Body of pancreas (tissue), 4 donors: Measurements from ENCODE around the gene ARHGAP27. TPM values are rescaled to one million over a fixed set of nuclear protein-coding genes. Genes with fewer than 3 reads are reported as not detected.

Experiments used
- ATAC-seq: fragments of 150-250 bp; one replicate; pipeline ENCODE4 v1.9.1; 2016
- DNase-seq, 4 donors: peaks; one replicate each; pipeline ENCODE4 v3.0.0-alpha.2; 2019
- H3K27ac ChIP-seq, 4 donors: fragments of 200-600 bp; sonication (generic); 1 replicate in 3 of 4; 2 replicates in 1 of 4; pipeline versions ENCODE4 v1.5.1 to v1.6.1; 2016 to 2019; ENCODE audit warnings: mild to moderate bottlenecking in 1 of 4, mixed read lengths in 1 of 4, moderate library complexity in 1 of 4
- H3K27me3 ChIP-seq, 2 donors: fragments of 200-600 bp; sonication (generic); one replicate each; pipeline ENCODE4 v1.6.0; 2016; ENCODE audit warnings: mild to moderate bottlenecking in 1 of 2
- H3K36me3 ChIP-seq, 2 donors: fragments of 200-600 bp; sonication (generic); replicated peaks in 1 of 2; 2 replicates each; pipeline ENCODE4 v1.5.1; 2016; ENCODE audit warnings: low read depth in 2 of 2; ENCODE audit not compliant: insufficient read depth in 1 of 2
- H3K4me1 ChIP-seq: fragments of 200-600 bp; sonication (generic); one replicate; pipeline ENCODE4 v1.6.0; 2016
- H3K4me3 ChIP-seq, 2 donors: fragments of 200-600 bp; sonication (generic); 1 replicate in 1 of 2; 2 replicates in 1 of 2; pipeline ENCODE4 v1.5.1; 2016 to 2019
- H3K9me3 ChIP-seq, 3 donors: fragments of 200-600 bp; sonication (generic); 1 replicate in 2 of 3; 2 replicates in 1 of 3; pipeline ENCODE4 v1.5.1; 2016
- CTCF ChIP-seq, 7 experiments: fragments of 450-650 bp in 4 of 7; fragments of 200-600 bp in 3 of 7; sonication (generic) in 3 of 7; IDR thresholded peaks; one replicate each; pipeline ENCODE4 v1.5.1; 2016 to 2019; ENCODE audit warnings: antibody characterized with exemption in 7 of 7
- POLR2A ChIP-seq, 3 donors: fragments of 450-650 bp; IDR thresholded peaks; one replicate each; pipeline ENCODE4 v1.6.1; 2016; ENCODE audit warnings: antibody characterized with exemption in 3 of 3, mild to moderate bottlenecking in 2 of 3
- WGBS, 2 donors: methylation state at CpG; one replicate each; pipeline ENCODE4 v1.1.5; 2017; 5-methylcytosine and 5-hydroxymethylcytosine counted together
- intact Hi-C: fragments of 100-400 bp; cut with DNase I; formaldehyde crosslinking; loops from one replicate; pipeline ENCODE4 v1.15.1; 2023
- total RNA-seq, 2 donors: library from RNA; depleted of rRNA; stranded (reverse); fragments of >200 nt; gene quantifications; one replicate each; pipeline ENCODE4 v1.1.0, GENCODE V29; 2016

Gene ARHGAP27
- total RNA-seq, 2 donors from 2014 or later = 12.7 to 35.3 TPM

DNA sequence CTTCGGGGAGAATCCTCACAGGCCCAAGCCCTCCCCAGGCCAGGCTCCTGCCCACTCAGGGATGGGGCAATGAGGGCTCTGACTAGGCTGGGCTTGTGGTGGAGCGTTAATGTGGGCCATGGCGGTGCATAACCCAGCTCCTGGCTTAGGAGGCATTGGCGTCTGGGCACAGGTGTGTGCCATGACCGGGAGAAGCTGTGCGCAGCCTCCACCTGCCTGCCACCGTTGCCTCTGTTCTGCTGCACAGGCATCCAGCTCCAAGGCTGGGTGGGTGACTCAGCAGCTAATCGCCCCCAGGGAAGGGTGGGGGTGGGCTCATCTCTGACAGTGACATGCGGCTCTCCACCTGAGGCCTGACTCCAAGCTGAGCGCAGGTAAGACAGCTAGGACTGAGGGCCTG lies 3.5 kb upstream of the ARHGAP27 start:
- ATAC-seq (no peak), DNase-seq (no peak)
- WGBS, 2 donors = 85 to 94% methylated on average over 7 to 10 of the region's 10 CpGs
- TF ChIP-seq POLR2A (IDR thresholded peaks at IDR 0.05) = no peak
- TF ChIP-seq CTCF (IDR thresholded peaks at IDR 0.05) = no peak
- Histone ChIP-seq H3K9me3 (no peaks in the 10 kb centered on the region), H3K36me3 (peaks cover 0 to 3% of the 10 kb centered on the region in 2 donors), H3K4me3 (no peak overlapping the region), H3K27me3 (peaks cover 0 to 2% of the 10 kb centered on the region in 2 donors), H3K27ac (no peak overlapping the region), H3K4me1 (peaks cover 26% of the 10 kb centered on the region)
- intact Hi-C loops = no loop called here

DNA sequence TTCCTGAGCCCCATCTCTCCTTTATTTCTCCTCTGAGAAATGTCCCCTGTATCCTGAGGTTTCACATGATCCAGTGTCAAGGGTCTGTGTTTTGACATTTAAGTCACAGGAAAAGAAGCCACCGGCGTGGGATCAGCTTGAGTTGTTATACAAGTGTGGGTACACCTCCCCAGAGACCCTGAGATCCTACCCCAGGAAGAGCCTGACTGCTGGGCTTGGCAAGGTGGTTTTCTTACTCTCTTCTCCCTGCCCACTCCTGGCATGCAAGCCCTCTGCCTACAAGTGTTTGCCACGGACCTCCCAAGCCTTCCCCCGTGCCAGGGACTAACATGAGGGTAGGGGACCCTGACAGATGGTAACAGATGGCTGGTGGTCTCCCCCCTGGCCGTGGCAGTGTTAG lies 2.8 kb upstream of the ARHGAP27 start:
- no peak for ATAC-seq
- no peak for TF ChIP-seq CTCF (IDR thresholded peaks at IDR 0.05)
- no peak for TF ChIP-seq POLR2A (IDR thresholded peaks at IDR 0.05)
- Histone ChIP-seq H3K27me3 (peaks cover 0 to 9% of the 10 kb centered on the region in 2 donors), H3K4me1 (peaks cover 30% of the 10 kb centered on the region), H3K36me3 (peaks cover 0 to 3% of the 10 kb centered on the region in 2 donors), H3K9me3 (no peaks in the 10 kb centered on the region), H3K4me3 (no peak overlapping the region), H3K27ac (no peak overlapping the region)
- intact Hi-C loops = no loop called here
- 74 to 84% methylated on average over 4 to 5 of the region's 5 CpGs for WGBS, 2 donors
- no peak for DNase-seq

GRCh38 chr17:45433159-45433535 lies 477 bp upstream of the ARHGAP27 start:
- peaks cover 0 to 13% of the 10 kb centered on the region in 2 donors for H3K27me3 ChIP-seq
- DNase-seq (no peak), ATAC-seq (no peak)
- H3K36me3 ChIP-seq = peaks cover 0 to 3% of the 10 kb centered on the region in 2 donors
- no peak overlapping the region for H3K4me3 ChIP-seq
- H3K4me1 ChIP-seq = peaks cover 46% of the 10 kb centered on the region
- 89 to 100% methylated on average over 1 to 2 of the region's 4 CpGs for WGBS, 2 donors
- intact Hi-C loops = no loop called here
- H3K9me3 ChIP-seq = no peaks in the 10 kb centered on the region
- TF ChIP-seq POLR2A (IDR thresholded peaks at IDR 0.05) (no peak), CTCF (IDR thresholded peaks at IDR 0.05) (no peak)
- H3K27ac ChIP-seq = peak overlapping the region in 1 of 4 donors; percentile 63

- peaks cover 0 to 13% of the 10 kb centered on the region in 2 donors for H3K27me3 ChIP-seq
- intact Hi-C loops = no loop called here
- WGBS, 2 donors = 0 to 2% methylated on average over 11 to 56 of the region's 64 CpGs
- no peaks in the 10 kb centered on the region for H3K9me3 ChIP-seq
- TF ChIP-seq CTCF (IDR thresholded peaks at IDR 0.05) (no peak), POLR2A (IDR thresholded peaks at IDR 0.05) (peak in 2 of 3 donors; percentile 46 to 54)
- peak overlapping the region in 1 of 2 donors; percentile 29 for H3K4me3 ChIP-seq
- no peaks in the 10 kb centered on the region for H3K36me3 ChIP-seq
- ATAC-seq (peak; percentile 47), DNase-seq (peak; percentile 50 to 78 (median 76))
- peaks cover 51% of the 10 kb centered on the region for H3K4me1 ChIP-seq
- H3K27ac ChIP-seq = peak overlapping the region in 3 of 4 donors; percentile 34 to 63 (median 44)
Measured at GRCh38 chr17:45431531-45432404, 902 bp downstream of the ARHGAP27 start.
